ENCODE results near the gene DOCK8. TPM values are rescaled to one million over a fixed set of nuclear protein-coding genes. Genes with fewer than 3 reads are reported as not detected.

DOCK8 gene
- total RNA-seq: 0.24 and 0.85 TPM in 2 replicates

GRCh38 chr9:214648-215493 is at the start of gene DOCK8:
Gene DOCK8, plus strand, starts transcription at chr9:214865. Its CDS starts 112 bp downstream, at chr9:214977.

GRCh38 chr9:178970-179383 is 35.7 kb upstream of the DOCK8 start, which contains the start of gene ZNG1A:
Gene ZNG1A, minus strand, starts transcription at chr9:179056. Its CDS starts 87 bp downstream, at chr9:178969.

GRCh38 chr9:503881-504852 is 289.5 kb downstream of the DOCK8 start, which contains the start of gene KANK1:
Gene KANK1, plus strand, starts transcription at chr9:504695.

Other genes with a start within 250 kb of the DOCK8 start
- 6.0 and 9.8 TPM in 2 replicates for gene WASHC1, start 185.4 kb upstream of the DOCK8 start, total RNA-seq
- gene FOXD4, start 96.4 kb upstream of the DOCK8 start, total RNA-seq: 0.24 and 0.43 TPM in 2 replicates
- 20.5 and 38.8 TPM in 2 replicates for gene ZNG1A, start 35.8 kb upstream of the DOCK8 start, total RNA-seq

All from tracheal epithelial cell (primary cell).